ENCODE data around the gene PAAF1. TPM values are rescaled to one million over a fixed set of nuclear protein-coding genes. Genes with fewer than 3 reads are reported as not detected.

The PAAF1 gene
- total RNA-seq, 2 donors from 2014 or later: 41.3 to 45.1 TPM

- Mint-ChIP-seq H3K9me3 (no peaks in the 10 kb centered on the region), H3K27ac (peak overlapping the region; percentile 8 to 90), H3K36me3 (peaks cover 24 to 37% of the 10 kb centered on the region in 2 donors)
- no peak for ATAC-seq
- no peak for DNase-seq (ENCODE audit: low spot score in 2 of 2)
These were observed 96.0 kb downstream of the PAAF1 start for GRCh38 chr11:73972620-73973449.

GRCh38 chr11:73974604-73975478, 98.0 kb downstream of the PAAF1 start:
- H3K9me3 Mint-ChIP-seq: no peaks in the 10 kb centered on the region
- peak overlapping the region; percentile 42 to 85 for H3K27ac Mint-ChIP-seq
- no peak for ATAC-seq
- peaks cover 39 to 56% of the 10 kb centered on the region in 2 donors for H3K36me3 Mint-ChIP-seq
- DNase-seq (ENCODE audit: low spot score in 2 of 2): no peak

GRCh38 chr11:73975479-73975757, 98.6 kb downstream of the PAAF1 start:
- DNase-seq (ENCODE audit: low spot score in 2 of 2) (no peak), ATAC-seq (no peak)
- Mint-ChIP-seq H3K27ac (peak overlapping the region; percentile 42 to 85), H3K36me3 (peaks cover 45 to 62% of the 10 kb centered on the region in 2 donors), H3K9me3 (no peaks in the 10 kb centered on the region)

GRCh38 chr11:73976451-73977151, 99.8 kb downstream of the PAAF1 start:
- DNase-seq (ENCODE audit: low spot score in 2 of 2) (no peak), ATAC-seq (no peak)
- H3K36me3 Mint-ChIP-seq: peaks cover 56 to 74% of the 10 kb centered on the region in 2 donors
- H3K27ac Mint-ChIP-seq: peak overlapping the region; percentile 63 to 95
- no peaks in the 10 kb centered on the region for H3K9me3 Mint-ChIP-seq

- peaks cover 68 to 87% of the 10 kb centered on the region in 2 donors for H3K36me3 Mint-ChIP-seq
- DNase-seq (ENCODE audit: low spot score in 2 of 2): no peak
- no peaks in the 10 kb centered on the region for H3K9me3 Mint-ChIP-seq
- ATAC-seq: no peak
- peak overlapping the region; percentile 95 to 100 for H3K27ac Mint-ChIP-seq
These were observed 101.2 kb downstream of the PAAF1 start for GRCh38 chr11:73977856-73978519.

- Mint-ChIP-seq H3K27ac (peak overlapping the region; percentile 95 to 100), H3K9me3 (no peaks in the 10 kb centered on the region), H3K36me3 (peaks cover 74 to 94% of the 10 kb centered on the region in 2 donors)
- DNase-seq (ENCODE audit: low spot score in 2 of 2) (no peak), ATAC-seq (no peak)
These were observed 101.8 kb downstream of the PAAF1 start for GRCh38 chr11:73978576-73979086.

- Mint-ChIP-seq H3K36me3 (peaks cover 75 to 84% of the 10 kb centered on the region in 2 donors), H3K9me3 (no peaks in the 10 kb centered on the region), H3K27ac (peak overlapping the region; percentile 95 to 100)
- ATAC-seq: peak; percentile 8 to 36
- DNase-seq (ENCODE audit: low spot score in 2 of 2): peak; percentile 68 to 73
These were observed 103.5 kb downstream of the PAAF1 start for GRCh38 chr11:73980001-73980961.

Other genes with a start within 250 kb of the PAAF1 start
- 10 to 100 TPM; 16.4 to 19.9 TPM for gene PLEKHB1, start 230.4 kb upstream of the PAAF1 start, total RNA-seq
- 10 to 100 TPM; 66.3 TPM for gene RAB6A, start 115.9 kb upstream of the PAAF1 start, total RNA-seq
- gene MRPL48, start 89.1 kb upstream of the PAAF1 start, total RNA-seq: 10 to 100 TPM; 24.0 to 41.9 TPM
- 10 to 100 TPM; 67.9 to 94.6 TPM for gene COA4, start 153 bp upstream of the PAAF1 start, total RNA-seq
- gene DNAJB13, start 74.0 kb downstream of the PAAF1 start, total RNA-seq: under 1 TPM; 0.29 to 0.32 TPM
- gene UCP2, start 105.8 kb downstream of the PAAF1 start, total RNA-seq: 100 to 1,000 TPM; 271 to 326 TPM
- gene UCP3, start 132.1 kb downstream of the PAAF1 start, total RNA-seq: 1 to 10 TPM; 1.5 to 2.7 TPM